Stimulated activated CD8-positive, alpha-beta memory T cell treated with anti-CD3 and anti-CD28 coated beads, Interleukin-12 subunit alpha, Interleukin-12 subunit beta, amount 100 ng/mL, for 1 hour (primary cell): Measurements from ENCODE around the gene RREB1.
"Not testable (repeated sequence)": the region's sequence is repeated elsewhere in the genome, so short reads cannot be mapped to it uniquely, and the experiment has no call there.

Source experiments
- DNase-seq: peaks from one replicate; pipeline ENCODE4 v3.0.0-alpha.2; 2020; ENCODE audit warnings: low read depth

The RREB1 gene

DNA sequence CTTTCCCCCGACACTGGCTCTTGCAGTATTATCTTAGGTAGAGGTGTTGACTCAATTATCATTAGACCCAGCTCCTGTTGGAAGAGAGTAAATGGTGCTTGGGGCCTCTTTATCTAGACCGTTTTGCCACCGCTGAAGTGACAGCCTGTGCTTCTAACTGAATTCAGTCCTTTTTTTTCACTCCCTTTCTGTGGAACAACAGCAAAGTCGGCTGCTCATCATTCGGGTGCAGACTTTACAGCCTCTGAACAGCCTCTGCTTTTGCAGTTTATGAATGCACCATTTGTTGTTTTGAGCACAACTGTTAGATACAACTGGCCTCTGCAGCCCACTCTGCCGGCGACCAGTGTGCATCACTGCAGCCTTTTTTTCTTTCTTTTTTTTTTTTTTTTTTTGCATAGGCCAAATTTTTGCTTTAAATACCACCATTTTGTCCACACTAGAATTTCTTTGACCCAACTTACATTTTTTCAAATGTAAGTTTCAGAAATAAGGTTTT, 35.8 kb downstream of the RREB1 start:
- no peak for DNase-seq

DNA sequence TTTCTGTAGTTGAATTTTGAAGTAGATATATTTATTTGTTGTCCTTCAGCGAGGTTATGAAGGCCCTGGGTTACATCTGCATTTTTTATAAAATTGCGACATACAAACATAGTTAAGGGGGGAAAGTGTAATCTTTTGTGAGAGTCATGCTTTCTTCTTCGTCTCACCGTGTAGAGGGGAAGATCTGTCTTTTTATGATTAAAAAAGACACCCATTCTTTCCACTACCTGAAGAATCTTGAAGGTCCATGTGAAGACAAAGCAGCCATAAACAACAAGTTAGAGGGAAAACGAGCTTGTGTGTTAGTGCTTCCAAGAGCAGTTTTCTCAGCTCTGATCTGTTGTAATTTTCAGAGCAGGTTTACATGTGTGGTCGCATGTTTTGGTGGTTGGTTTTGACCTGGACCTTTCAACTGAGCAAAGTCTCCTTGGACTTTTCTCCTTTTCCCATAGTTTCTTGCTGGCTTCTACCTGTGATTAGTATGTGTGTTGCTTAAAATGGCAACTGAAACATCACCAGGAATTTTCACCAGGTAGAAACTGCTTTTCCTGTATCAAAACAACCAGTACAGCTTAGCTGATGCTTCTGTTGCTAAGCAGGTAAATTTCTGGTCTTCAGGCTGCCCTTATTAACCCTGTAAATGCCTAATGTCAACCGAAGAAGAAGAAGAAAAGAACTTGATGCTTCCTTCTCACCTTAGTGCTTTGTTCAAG, 37.3 kb downstream of the RREB1 start:
- DNase-seq: no peak

DNA sequence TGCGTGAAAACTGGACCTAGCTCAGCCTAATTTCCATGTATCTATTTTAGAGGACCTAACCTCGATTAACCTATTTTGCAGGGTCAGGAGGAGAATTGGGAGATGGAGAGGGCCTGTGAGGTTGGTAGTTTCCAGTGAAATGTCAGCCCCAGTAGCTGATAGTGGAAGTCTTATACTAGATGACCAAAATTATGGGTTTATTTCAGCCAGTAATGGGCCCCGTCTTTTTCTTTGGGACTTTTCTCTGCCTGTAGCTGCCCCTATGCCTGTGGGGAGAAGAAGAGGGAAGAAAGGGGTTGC, 37.8 kb downstream of the RREB1 start:
- DNase-seq: no peak

DNA sequence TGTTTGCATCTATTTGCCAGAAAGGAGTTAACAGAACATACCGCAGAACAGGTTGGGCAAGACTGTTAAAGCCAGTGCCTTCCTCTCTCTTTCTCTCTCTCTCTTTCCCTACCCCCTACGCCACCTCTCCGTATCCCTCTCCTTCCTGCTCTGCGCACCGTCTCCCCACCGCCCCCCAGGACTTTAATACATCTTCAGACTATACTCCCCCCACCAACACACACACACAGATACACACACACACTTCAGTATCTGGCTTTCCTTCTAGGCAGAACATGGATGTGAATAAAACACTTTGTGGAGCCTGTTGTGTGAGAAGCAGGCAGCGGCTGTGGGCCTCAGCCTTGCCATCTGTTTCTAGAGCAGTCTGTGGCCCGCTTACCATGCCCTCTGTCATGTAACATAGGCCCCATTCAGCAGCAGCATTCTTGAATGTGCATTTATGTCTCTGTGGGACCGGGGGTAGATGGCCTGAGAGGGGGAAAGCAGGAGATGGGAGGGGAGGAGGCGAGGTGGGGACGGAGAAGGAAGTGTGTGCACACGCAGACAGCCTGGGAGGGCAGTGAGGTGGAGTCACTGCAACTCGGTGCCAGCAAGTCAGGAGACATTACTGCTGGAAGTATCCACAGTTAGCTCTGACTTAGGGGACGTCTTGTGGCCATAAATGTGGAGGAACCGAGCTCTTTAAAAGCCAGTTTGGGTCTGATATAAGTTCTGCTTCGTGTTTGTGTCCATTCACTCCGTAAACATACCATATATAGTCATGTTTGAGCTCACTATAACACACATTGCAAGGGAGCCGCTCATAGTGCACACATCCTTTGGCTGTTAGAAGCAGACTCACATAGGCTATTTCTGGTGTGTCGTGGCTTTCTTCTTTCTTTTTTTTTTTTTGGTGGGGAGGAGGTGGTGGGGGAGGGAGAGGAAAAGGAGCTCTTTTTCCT, 38.4 kb downstream of the RREB1 start:
- DNase-seq: no peak

DNA sequence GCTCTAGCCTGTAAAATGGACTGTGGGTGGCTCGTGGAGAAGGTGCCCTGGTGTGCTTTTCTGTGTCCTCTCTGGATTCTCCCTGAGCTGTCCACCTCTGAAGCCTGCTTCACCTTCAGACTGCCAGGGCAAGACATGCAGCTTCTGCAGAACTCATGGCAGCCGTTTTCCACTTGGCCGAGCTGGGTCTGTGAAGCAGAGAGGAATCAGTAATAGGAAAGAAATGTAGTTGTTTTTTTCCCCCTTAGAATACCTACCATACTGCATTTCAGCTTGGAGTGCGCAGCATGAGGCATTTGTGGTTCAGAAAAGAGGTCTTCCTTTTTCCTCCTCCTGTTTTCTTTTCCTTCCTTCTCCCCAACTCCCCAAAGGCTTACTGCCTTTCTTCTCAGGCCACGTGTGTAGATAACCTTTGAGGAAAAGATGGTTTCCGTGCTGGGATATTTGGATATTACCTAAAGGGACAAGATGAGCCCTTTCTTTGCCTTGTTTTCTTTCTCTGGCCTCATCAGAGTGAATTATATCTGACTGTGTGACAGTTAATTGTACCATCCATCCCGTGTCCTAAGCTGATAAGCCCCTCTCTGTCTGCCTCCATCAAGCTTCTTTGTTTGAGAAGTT, 39.4 kb downstream of the RREB1 start:
- DNase-seq: no peak

DNA sequence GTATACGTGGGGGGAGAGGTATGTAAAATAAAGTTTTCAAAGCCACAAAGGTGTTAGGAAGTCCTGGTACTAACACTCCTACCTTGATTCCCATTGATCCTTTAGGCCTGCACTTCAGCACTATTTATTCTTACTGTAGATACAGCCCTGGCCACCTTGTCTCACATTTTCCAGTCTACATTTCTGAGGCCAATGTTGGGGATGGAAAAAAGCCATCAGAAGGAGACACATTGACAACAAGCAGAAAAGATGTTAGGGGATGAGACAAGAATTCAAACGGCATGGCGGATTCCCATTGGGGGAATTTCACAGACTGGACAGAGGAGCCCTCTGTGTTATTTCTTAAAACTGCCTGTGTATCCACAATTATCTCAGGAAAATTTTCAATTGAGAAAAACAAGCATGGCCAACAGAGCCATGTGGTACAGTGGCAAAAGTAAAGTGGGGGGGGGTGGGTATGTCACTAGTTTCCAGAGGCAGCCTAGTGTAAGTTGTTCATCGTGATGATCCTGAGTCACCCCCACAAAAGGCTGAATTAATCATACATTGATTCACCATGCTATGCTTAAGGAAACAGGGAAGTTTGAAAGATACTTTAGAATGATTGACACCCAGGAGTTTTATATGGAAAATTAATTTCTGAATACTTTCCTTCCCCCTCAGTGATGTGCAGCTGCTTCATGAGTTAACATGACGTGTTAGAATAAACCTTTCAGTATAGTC, 40.5 kb downstream of the RREB1 start:
- DNase-seq: no peak

DNA sequence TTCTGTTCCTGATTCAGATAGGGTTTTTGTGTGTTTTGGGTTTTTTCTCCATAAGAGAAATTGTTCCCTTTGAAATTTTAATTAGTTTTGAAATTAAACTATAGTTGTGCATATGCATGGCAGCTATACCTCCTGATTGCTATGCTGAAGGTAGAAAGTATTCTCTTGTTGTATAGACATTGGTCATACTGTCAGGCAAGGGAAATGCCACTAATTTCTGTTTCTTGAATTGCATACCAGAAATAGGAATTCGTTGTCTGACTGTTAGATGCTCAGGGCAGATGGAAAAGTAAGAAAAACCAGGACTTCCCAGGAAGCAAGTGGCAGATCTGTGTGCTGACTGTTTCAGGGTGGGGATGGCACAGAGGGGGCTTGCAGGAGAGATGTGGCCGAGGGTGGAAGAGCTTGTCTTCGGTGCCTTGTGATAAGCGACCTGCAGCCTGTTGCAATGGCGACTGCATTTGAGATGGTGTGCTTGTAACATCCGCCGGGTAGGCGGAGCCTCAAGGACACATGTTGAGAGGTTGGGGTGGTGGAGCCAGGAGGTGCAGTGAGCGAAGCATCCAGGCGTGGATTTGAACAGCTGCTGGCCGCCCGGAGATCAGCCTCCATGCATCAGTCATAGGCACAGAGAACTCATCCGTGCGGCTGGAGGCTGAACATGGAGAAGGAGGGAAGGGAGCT, 42.8 kb downstream of the RREB1 start:
- DNase-seq: no peak

DNA sequence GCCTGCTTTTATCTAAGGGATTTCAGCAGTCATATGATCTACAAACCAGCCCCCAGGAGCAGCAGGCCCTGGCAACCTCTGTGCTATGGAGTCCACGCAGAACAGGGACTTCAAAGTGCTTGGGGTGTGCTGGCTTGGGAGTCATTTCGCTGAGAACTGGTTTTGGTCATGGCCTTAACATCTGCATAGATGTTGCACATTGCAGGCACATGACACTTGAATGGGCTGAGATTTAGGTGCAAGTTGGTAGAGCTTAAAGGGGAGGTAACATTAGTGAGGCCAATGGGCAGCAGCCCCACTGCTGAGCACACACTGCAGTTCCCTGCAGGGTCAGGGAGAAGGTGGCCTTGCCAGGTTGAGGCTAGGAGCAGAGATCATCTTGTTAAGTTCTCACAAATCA, 43.6 kb downstream of the RREB1 start:
- DNase-seq: no peak

DNA sequence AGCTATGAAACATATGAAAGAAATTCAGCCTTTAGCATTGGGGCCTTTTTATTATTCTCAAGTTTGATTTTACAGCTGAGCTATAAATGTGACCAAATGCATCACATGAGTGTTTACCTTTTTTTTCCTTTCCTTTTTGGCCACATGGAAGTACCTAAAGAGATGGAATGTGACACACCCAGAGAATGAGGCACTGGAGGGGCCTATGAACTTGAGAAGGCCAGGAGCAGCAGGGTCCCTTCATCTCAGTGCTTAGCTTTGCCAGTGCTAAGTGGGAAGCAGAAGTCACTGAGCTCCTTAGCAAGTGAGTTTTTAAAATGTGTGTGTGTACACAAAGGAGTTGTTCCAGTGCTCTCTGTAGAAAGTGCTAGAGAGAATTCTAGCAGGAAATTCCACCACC, 44.7 kb downstream of the RREB1 start:
- no peak for DNase-seq

DNA sequence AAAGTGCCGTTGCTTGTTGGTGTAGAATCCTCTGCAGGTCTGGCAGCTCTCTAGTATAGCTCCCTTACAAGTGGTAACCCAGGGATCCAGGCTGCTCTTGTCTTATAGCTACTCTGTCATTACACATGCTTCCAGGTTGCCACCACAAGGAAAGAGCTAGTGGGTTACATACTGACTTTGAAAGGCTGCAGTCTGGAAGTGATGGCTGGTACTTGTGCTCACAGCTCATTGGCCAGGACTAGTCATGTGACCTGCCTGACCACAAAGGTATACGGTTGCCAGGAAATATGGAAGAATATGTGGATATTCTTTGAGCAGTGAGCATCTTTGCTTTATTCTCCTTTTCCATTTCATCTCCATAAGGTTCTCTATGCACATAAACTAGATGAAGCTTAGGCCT, 46.0 kb downstream of the RREB1 start:
- no peak for DNase-seq

DNA sequence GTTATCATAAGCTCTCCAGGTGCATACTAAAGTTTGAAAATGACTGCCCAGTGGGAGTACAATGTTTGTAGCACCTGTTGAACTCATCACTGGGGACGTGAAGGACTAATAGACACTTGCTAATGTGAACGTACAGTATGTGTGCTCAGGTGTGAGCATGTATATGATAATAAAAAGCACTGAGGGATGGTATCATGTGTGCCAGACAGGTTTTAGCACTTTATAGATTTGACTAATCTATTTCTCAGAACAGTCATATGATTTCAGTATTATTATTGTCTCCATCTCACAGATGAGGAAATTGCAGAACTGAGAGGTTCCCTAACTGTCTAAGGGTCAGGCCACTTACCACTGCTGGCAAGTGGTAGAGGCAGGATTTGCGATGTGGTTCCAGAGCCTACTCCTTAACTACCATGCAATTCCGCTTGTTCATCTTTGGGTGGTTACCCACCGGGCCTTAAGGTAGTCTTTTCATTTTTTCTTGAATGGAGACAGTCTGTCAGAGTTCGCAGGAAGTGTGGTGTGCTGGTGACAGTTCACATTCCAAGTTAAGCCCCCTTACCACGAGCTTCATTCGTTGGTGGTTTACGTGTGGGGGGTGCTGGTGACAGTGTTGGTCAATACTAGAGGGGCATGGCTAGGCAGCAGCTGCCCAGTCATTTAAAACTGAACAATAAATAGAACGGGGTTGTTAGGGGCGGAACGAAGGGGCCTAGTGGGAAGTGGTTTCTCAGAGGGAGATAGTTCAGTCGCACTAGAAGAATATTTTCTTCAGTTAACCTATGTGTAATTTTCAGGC, 46.8 kb downstream of the RREB1 start:
- DNase-seq: no peak

DNA sequence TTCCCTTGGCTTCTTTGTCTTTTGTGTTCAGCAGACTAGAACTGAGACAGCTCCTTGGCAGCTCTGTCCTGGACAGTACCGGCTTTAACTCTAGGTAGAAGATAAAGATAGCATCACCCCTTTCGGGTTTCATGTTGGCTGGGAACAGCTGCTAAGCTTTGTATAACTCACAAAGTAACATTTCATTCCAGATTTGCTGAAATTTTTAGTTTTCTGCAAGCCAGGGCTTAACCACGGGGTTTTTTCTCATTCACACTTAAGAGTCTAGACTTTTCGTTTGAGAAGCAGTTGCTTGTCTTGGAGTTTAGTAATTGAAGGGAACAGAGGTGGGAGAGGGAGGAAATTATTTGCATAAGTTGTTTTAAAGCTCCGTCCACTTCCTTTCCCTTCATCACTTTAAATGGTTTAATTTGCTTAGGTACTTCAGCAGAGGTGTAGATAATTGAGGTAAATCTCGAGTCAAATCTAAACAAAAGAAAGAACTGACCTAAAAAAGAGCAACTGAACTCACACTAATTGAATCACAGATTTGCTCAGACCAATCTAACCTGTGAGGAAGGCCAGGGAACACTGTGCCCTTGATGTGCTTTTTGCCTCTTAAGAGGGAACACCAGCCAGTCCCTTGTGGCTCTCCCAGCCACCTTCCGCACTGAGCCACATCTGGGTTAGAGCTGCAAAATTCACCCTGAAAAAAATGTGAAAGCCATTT, 48.3 kb downstream of the RREB1 start:
- no peak for DNase-seq

DNA sequence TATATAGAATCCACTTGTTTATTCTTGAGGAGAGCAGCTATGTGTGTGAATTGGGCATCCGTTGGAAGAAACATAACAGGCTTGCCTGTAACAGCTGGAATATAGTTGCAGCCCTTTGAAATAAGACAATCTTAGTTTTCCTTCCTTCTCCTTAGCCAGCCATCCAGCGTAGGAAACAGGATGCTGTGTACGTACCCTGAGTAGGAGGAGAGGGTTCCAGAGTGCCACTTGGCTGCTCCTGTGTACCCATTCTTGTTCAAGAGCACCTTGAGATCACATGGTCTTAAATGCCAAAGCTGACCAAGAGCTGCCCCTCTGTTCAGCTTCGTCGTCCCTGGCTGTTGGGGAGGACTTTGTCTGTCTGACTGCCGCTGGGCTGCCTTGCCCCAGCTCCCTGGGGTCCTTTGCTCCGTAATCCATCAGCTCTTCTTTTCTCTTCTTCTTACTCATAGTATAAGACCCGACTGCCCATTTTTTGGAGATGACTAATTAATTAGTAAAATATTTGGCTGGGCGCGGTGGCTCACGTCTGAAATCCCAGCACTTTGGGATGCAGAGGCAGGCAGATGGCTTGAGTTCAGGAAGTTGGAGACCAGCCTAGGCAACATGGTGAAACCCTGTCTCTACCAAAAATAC, 49.0 kb downstream of the RREB1 start:
- DNase-seq: no peak

DNA sequence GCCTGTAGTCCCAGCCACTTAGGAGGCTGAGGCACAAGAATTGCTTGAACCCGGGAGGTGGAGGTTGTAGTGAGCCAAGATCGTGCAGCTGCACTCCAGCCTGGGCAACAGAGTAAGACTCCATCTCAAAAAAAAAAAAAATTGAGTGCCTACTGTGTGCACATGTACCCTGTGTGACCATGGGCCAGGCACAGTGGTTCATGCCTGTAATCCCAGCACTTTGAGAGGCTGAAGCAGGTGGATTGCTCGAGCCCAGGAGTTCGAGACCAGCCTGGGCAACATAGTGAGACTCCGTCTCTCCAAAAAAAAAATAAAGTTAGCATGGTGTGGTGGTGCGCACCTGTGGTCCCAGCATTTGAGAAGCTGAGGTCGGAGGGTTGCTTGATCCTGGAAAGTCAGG, 49.5 kb downstream of the RREB1 start:
- not testable (repeated sequence) for DNase-seq

DNA sequence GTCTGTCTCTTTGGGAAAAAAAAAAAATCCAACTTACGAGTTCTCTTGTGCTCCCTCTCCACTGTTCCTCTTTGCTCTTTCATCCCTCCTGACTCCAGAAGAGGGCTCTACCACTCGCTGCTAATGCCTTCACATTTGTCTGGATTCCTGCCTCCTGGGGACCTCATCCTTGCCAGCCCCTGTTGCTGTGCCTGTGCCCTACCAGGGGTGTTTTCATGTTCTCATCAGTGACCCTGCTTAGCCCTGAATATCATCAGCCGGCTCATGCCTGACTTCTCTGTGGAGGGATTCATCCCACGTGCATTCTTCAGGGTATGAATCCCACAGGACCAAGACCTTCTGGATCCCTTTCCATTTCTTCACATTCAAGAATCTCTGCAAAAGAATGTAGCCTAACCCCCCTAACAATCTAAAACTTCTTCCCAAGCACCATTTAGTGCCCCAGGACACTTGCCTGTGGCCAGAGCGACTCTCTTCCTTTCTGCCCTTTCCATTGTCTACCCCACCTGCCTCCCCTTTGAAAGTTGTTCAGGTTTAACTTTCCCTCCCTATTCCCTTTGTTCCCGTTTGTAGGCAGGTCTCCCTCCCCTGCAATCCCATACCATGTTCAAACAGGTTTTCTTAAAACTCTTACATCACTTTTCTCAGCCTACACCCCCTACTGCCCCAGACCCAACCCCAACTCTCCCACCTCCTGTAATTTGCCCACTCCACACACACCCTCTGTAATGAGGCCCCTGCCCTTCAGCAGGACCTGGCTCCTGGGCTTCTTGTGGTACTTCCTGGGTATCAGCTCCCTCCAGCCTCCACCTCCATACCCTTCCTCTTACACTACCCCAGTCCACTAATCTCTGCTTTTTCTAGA, 50.2 kb downstream of the RREB1 start:
- DNase-seq: no peak

DNA sequence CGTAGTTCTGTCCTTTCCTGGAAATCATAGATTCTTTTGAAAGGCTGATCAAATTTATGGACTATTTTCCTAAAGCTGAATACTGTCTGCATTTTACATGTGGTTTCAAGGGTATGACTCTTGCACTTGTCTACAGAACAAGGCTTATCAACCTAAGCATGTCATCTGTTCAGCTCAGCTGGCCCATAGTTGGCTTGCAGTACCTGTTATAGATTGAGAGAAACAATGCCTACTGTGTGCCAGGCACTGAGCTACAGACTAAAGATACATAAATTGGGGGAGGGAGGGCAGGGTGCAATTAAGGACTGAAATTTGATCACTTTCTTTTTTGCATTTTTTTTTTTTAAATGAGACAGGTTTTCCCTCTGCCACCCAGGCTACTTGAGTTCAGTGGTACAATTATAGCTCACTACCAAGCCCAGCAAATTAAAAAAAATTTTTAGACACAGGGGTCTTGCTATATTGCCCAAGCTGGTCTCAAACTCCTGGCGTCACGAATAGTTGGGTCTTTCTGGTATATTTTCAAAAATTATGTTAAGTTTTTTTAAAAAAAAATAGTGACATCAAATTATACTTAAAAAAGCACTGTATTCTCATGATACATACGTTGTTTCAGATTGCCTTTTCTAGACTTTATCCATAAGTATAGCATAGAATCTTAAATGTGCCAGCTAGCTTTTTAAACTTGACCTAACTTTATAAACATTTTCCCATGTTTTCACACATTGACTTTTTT, 52.2 kb downstream of the RREB1 start:
- no peak for DNase-seq

DNA sequence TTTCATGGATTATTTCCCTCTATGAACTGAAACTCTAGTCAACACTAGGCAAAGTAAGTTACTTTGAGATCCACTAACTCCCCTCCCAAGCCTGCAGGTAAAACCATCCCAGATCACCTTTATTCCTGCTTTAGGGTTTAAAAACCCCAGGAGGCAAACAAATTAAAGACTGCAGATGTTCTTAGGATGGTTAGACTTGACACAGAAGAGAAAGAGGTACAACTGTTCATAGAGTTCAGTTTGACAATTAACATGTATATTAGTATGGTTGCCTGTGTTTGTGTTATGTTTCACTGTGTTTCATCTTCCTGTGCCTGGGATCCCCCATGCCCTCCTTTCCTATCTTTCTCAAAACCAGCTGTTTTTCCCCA, 53.5 kb downstream of the RREB1 start:
- no peak for DNase-seq

DNA sequence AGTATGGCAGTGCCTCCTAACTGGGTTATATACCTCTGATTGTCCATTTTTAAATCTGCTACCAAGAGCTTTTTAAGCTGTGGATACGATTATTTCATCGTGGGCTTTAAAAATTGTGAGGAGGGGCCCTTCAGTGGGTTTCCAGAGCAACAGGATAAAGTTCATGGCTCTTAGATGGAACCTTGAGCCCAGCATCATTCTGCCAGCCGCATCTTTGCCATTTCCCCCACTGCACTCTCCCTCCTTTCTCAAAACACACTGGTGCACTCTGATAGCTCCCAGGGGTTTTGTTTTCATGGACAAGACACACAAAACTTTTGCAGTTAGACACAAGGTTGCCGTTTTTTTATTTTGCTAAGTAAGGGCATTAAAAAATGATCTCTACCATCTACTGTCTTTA, 54.1 kb downstream of the RREB1 start:
- DNase-seq: no peak
